GM19351 (cell line): Measurements from ENCODE around the gene CSRNP2.
A peak's percentile ranks its signal among the peaks of the same experiment; 100 is the strongest.
"Not testable (repeated sequence)": the region's sequence is repeated elsewhere in the genome, so short reads cannot be mapped to it uniquely, and the experiment has no call there.

Experiments
- ATAC-seq: cut with Tn5 transposase; IDR thresholded peaks from one replicate; pipeline ENCODE4 v1.9.1; 2021; ENCODE audit warnings: mild to moderate bottlenecking, moderate library complexity; ENCODE audit not compliant: unreplicated experiment

Gene CSRNP2

GRCh38 chr12:51083126-51083833 is at the start of gene CSRNP2:
Gene CSRNP2, minus strand, starts transcription at chr12:51083596. Its CDS starts 7,035 bp downstream, at chr12:51076561.
- ATAC-seq = peak; percentile 98

DNA sequence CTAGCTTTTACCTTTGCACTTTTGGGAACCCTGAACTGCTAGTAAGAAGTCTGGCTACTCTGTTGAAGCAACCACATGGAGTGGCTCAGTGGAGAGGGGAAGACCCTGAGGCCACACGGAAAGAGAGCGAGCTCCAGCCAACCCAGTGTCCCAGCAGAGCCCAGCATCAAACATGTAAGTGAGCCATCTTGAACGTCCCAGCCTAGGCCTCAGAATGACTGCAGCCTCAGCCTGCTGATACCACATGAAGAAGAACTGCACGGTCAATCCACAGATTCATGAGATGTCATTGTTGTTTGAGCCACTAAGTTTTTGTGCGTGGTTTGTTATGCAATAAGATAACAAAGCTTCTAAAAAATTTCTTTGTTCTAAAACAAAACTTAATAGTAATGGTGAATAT is 49.3 kb upstream of the CSRNP2 start:
- ATAC-seq = no peak

GRCh38 chr12:51131745-51132521 is 48.5 kb upstream of the CSRNP2 start:
- no peak for ATAC-seq

DNA sequence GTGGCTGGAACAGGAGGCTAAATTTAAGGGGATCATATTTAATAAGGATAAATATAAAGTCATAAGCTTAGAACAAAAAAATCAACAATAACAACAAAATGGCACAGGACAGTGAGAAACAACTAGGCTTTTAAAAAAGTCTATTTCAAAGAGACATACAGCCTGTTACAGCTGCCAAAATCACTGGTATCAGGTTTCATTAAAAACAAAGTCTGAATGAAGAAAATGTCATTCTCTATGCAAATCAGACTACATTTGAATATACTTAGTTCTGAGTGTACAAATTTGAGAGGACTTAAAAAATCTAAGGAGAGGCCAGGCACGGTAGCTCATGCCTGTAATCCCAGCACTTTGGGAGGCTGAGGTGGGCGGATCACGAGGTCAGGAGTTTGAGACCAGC is 45.5 kb upstream of the CSRNP2 start:
- ATAC-seq = no peak

DNA sequence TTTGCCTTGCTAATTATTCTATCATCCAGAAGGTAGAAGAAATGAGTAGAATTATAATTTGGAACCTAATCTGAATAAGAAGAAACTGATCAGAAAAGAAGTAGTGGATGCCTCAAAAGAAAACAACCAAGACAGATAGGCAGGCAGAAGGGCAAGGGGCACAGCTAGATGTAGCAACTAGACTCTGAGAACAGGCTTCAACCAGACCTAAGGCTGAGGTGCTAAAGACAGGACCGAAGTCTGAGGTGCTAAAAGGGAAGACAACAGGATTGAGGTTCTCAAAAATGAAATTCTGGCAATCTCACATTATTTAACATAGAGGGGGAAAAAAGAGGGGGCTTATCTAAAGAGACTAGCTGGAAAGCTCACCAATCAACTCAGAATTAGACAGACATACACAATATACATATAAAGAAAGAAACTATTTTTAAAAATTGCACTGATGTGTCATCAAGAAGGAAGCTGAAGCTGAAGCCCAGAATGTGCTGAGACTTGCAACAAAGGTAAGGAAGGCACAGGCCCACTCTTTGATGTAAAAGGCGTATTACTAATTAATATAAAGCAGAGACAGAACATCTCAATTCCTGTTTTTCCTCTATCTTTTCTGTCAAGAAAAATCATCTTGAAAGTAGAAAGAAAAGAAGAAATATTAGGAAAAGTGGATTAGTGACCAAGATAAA is 43.8 kb upstream of the CSRNP2 start:
- no peak for ATAC-seq

GRCh38 chr12:51126297-51126696 is 42.9 kb upstream of the CSRNP2 start:
- ATAC-seq = no peak

DNA sequence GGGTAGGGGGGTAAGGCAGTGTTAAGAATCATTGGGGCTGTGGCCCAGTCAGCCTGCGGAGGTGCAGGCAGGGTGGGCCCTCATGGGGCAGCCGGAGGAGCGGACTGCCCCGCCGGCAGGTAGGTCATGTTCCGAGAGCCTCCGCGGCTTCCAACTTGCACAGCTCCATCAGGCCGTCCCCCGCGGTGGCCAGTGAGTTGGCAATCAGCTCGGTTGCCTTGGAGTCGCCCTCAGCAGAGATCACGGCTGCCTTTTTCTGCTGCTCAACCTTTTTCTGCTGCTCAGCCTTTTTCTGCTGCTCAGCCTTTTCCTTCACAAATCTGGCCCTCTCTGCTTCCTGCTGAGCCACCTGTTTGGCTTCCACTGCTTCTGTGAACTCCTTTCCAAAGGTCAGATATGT is 41.1 kb upstream of the CSRNP2 start:
- ATAC-seq = no peak

- no peak for ATAC-seq
These were observed 39.4 kb upstream of the CSRNP2 start for GRCh38 chr12:51122844-51123243.

DNA sequence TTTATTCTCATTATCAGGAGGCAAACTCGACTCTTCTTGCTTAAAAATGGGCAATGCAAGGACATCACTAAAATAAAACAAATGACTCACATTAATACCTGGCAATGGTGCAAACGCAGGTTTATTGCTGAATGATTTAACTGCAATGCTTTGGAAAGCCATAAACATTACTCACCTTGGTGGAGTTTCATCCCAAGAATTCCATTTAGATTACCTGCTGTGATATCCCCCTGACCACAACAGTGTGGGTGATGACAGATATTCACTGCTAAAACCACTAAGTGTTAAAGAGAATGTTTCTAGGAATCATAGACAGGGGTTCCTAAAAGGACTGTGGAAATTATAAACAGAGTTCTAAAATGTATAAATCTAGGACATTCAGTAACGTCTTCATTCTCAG is 35.3 kb upstream of the CSRNP2 start:
- no peak for ATAC-seq

DNA sequence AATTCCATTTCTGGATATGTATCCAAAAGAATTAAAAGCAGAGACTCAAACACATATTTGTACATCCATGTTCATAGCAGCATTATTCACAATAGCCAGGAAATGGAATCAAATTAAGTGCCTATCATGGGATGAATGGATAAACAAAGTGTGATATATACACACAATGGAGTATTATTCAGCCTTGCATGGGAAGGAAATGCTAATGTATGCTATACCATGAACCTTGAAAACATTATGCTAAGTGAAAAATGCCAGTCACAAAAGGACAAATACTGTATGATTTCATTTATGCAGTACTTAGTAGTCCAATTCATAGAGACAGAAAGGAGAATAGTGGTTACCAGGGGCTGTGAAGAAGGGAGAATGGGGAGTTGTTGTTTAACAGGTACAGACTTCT is 32.1 kb upstream of the CSRNP2 start:
- ATAC-seq = no peak

DNA sequence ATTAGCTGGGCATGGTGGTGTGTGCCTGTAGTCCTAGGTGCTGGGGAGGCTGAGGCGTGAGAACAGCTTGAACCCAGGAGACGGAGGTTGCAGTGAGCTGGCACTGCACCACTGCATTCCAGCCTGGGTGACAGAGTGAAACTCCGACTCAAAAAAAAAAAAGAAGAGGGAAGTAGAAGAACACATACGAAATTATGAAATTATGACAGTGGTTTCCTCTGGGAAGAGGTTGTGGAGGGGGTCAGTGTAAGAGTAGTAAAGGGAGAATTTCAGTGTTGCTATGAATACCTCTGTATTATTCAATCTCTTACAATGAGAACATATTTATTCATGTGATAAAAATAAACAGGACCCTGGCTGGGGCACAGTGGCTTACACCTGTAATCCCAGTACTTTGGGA is 24.7 kb upstream of the CSRNP2 start:
- no peak for ATAC-seq

- ATAC-seq = no peak
These were observed 20.6 kb upstream of the CSRNP2 start for GRCh38 chr12:51103977-51104376.

DNA sequence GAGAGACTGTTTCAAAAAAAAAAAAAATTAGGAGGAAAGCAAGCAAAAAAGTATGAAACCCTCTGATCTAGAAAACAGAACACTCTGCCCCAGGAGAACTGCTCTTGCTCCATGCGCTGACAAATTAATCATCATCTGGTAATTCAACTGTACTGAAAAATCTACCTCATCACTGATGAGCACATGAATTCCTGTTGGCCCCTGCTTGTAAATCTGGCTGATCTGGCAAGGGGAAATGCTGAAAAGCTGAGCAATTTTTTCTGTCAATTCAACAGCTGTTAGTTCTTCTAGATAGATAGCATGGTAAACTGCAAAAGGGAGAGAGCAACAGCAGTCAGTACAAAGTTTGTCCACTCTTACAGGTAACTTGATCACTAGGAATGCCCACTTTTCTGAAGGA is 15.2 kb upstream of the CSRNP2 start:
- no peak for ATAC-seq

DNA sequence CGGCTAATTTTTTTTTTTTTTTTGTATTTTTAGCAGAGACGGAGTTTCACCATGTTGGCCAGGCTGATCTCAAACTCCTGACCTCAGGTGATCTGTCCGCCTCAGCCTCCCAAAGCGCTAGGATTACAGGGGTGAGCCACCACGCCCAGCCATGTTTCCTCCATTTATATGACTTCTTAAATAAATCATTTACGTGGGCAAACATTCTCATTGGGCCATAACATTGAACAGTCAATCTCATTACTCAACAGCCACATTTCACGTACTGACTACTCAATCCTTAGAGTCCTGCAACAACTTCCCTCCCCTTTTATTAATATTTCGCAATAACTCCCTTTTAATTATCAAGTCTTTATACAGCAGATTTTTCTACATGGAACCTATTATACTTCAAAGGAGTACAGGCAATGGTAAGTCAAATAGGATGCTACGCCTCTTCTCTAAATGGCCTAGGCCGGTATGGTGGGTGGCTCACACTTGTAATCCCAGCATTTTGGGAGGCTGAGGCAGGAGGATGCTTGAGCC is 7.4 kb upstream of the CSRNP2 start:
- no peak for ATAC-seq

DNA sequence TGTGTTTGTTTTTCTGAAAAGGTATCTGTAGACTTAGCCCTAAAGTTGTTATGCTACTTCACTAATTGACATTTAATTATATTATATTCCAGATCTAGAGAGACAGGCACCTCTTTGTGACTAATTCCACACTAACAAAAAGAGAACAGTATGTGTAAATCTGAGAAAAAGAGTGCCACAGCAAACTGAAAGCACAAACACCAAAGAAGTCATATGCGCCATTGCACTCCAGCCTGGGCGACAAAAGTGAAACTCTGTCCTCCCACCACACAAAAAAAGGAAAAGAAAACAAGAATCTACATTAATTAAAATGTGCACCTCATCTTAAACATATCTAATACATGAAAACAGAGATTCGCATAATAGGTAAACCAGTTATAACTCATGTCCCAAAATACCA is 4.4 kb upstream of the CSRNP2 start:
- ATAC-seq = no peak

DNA sequence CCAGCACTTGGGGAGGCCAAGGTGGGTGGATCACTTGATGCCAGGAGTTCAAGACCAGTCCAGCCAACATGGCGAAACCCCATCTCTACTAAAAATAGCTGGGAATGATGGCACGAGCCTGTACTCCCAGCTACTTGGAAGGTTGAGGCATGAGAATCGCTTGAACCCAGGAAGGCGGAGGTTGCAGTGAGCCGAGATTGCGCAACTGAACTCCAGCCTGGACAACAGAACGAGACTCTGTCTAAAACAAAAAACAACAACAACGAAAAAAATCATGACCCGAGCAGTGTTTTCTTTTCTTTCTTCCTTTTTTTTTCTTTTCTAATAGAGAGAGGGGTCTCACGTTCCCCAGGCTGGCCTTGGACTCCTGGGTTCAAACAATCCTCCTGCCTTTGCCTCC is 3.5 kb upstream of the CSRNP2 start:
- no peak for ATAC-seq

- no peak for ATAC-seq
These were observed 2.4 kb upstream of the CSRNP2 start for GRCh38 chr12:51085757-51086156.

GRCh38 chr12:51082561-51083125 is 753 bp downstream of the CSRNP2 start:
- no peak for ATAC-seq

GRCh38 chr12:51081421-51081820 is 2.0 kb downstream of the CSRNP2 start:
- no peak for ATAC-seq

GRCh38 chr12:51080136-51080535 is 3.3 kb downstream of the CSRNP2 start:
- no peak for ATAC-seq

- ATAC-seq = not testable (repeated sequence)
These were observed 4.5 kb downstream of the CSRNP2 start for GRCh38 chr12:51078866-51079265.
